ENCODE measurements around the gene SCTR. TPM values are rescaled to one million over a fixed set of nuclear protein-coding genes. Genes with fewer than 3 reads are reported as not detected.

SCTR gene
- polyA plus RNA-seq, 3 donors = not detected

GRCh38 chr2:119448427-119449141 lies 75.7 kb downstream of the SCTR start:
- no peak overlapping the region for H3K4me2 ChIP-seq (replicated peaks; ENCODE audit: extremely low read depth, low read length, poor library complexity, severe bottlenecking)
- H3K9me3 ChIP-seq (replicated peaks in 1 of 2; ENCODE audit: control insufficient read depth in 1 of 2, insufficient read depth in 1 of 2, low read length in 2 of 2) = no peaks in the 10 kb centered on the region
- no peak overlapping the region for H3K4me3 ChIP-seq (replicated peaks in 1 of 3; ENCODE audit: low read depth in 2 of 3, low read length in 3 of 3)
- H4K20me1 ChIP-seq (ENCODE audit: insufficient read depth, low read length) = no peaks in the 10 kb centered on the region
- no peaks in the 10 kb centered on the region for H3K79me2 ChIP-seq (ENCODE audit: insufficient read depth, low read length)
- no peak overlapping the region for H3K9ac ChIP-seq (ENCODE audit: insufficient read depth, low read length, poor library complexity, severe bottlenecking)
- no peak overlapping the region for H3K4me3 Mint-ChIP-seq
- no peaks in the 10 kb centered on the region for H3K27me3 ChIP-seq (ENCODE audit: control insufficient read depth in 2 of 2, insufficient read depth in 2 of 2, low read length in 2 of 2)
- TF ChIP-seq CTCF (IDR thresholded peaks at IDR 0.05) = no peak
- 94% methylated on average over 6 of the region's 9 CpGs for WGBS (ENCODE audit: insufficient coverage)
- H3K9me3 Mint-ChIP-seq = peaks cover 0 to 2% (median 0%) of the 10 kb centered on the region in 7 donors
- H3K36me3 ChIP-seq (replicated peaks in 1 of 2; ENCODE audit: control insufficient read depth in 1 of 2, insufficient read depth in 2 of 2, low read length in 2 of 2) = no peaks in the 10 kb centered on the region
- H3K27me3 Mint-ChIP-seq (ENCODE audit: low read depth in 3 of 3) = peaks cover 8 to 12% (median 9%) of the 10 kb centered on the region in 3 donors
- H2AFZ ChIP-seq (ENCODE audit: insufficient read depth, low read depth, low read length, poor library complexity, severe bottlenecking) = no peak overlapping the region
- no peak overlapping the region for H3K27ac Mint-ChIP-seq
- H3K4me1 ChIP-seq (ENCODE audit: control insufficient read depth in 1 of 2, insufficient read depth in 2 of 2, low read length in 2 of 2) = no peaks in the 10 kb centered on the region
- H3K4me1 Mint-ChIP-seq = no peaks in the 10 kb centered on the region
- no peak for DNase-seq
- no peaks in the 10 kb centered on the region for H3K36me3 Mint-ChIP-seq
- H3K27ac ChIP-seq (ENCODE audit: low read depth in 1 of 2, low read length in 2 of 2) = no peak overlapping the region
- intact Hi-C loops (cut with micrococcal nuclease) = no loop called here

DNA sequence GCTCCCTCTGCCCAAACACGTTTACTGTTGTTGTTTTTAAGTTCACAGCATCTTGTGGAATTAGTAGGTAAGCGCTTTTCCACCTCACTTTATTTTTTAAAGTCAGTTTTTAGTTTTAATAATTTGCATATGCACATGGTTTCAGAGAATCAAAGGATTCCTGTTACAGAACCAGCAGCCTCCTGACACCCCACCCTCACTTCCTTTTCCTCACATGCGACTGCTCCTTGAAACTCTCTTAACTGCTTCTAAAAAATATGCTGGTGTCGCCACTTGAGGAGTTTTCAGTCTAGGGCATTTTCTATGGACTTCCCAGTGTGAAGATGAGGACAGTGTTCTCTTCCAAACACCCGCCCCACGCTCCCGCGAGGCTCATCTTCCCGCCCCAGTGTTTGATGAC lies 78.2 kb downstream of the SCTR start:
- Mint-ChIP-seq H3K9me3 (peaks cover 0 to 2% (median 0%) of the 10 kb centered on the region in 7 donors), H3K27me3 (ENCODE audit: low read depth in 3 of 3) (peaks cover 4 to 10% (median 8%) of the 10 kb centered on the region in 3 donors), H3K4me3 (no peak overlapping the region), H3K27ac (no peak overlapping the region), H3K36me3 (no peaks in the 10 kb centered on the region), H3K4me1 (no peaks in the 10 kb centered on the region)
- no CpG with 5 or more reads among the region's 9 CpGs for WGBS (ENCODE audit: insufficient coverage)
- no peak overlapping the region for H3K4me2 ChIP-seq (replicated peaks; ENCODE audit: extremely low read depth, low read length, poor library complexity, severe bottlenecking)
- no peak overlapping the region for H2AFZ ChIP-seq (ENCODE audit: insufficient read depth, low read depth, low read length, poor library complexity, severe bottlenecking)
- DNase-seq = no peak
- H3K9me3 ChIP-seq (replicated peaks in 1 of 2; ENCODE audit: control insufficient read depth in 1 of 2, insufficient read depth in 1 of 2, low read length in 2 of 2) = no peaks in the 10 kb centered on the region
- intact Hi-C loops (cut with micrococcal nuclease) = no loop called here
- no peak overlapping the region for H3K9ac ChIP-seq (ENCODE audit: insufficient read depth, low read length, poor library complexity, severe bottlenecking)
- no peaks in the 10 kb centered on the region for H3K36me3 ChIP-seq (replicated peaks in 1 of 2; ENCODE audit: control insufficient read depth in 1 of 2, insufficient read depth in 2 of 2, low read length in 2 of 2)
- no peak overlapping the region for H3K27ac ChIP-seq (ENCODE audit: low read depth in 1 of 2, low read length in 2 of 2)
- no peak overlapping the region for H3K4me3 ChIP-seq (replicated peaks in 1 of 3; ENCODE audit: low read depth in 2 of 3, low read length in 3 of 3)
- TF ChIP-seq CTCF (IDR thresholded peaks at IDR 0.05) = no peak
- no peaks in the 10 kb centered on the region for H3K4me1 ChIP-seq (ENCODE audit: control insufficient read depth in 1 of 2, insufficient read depth in 2 of 2, low read length in 2 of 2)
- H4K20me1 ChIP-seq (ENCODE audit: insufficient read depth, low read length) = no peaks in the 10 kb centered on the region
- no peaks in the 10 kb centered on the region for H3K79me2 ChIP-seq (ENCODE audit: insufficient read depth, low read length)
- no peaks in the 10 kb centered on the region for H3K27me3 ChIP-seq (ENCODE audit: control insufficient read depth in 2 of 2, insufficient read depth in 2 of 2, low read length in 2 of 2)

Measured in CD14-positive monocyte (primary cell).